HL-60 (cell line): Measurements from ENCODE around the gene NFIB.

Experiments used
- DNase-seq, 2 experiments: peaks; one replicate each; pipeline ENCODE4 v3.0.0-alpha.2; 2010 to 2020; ENCODE audit warnings: low read depth in 1 of 2, low spot score in 1 of 2
- H3K27ac ChIP-seq: fragments of 250-450 bp; sonication (Bioruptor Pico); replicated peaks from 2 replicates; pipeline ENCODE4 v1.5.1; 2020; ENCODE audit warnings: mild to moderate bottlenecking, moderate library complexity
- H3K27me3 ChIP-seq: fragments of 250-450 bp; sonication (Bioruptor Pico); 2 replicates; pipeline ENCODE4 v1.5.1; 2021; ENCODE audit warnings: mild to moderate bottlenecking, moderate library complexity; ENCODE audit not compliant: insufficient read depth, poor library complexity, severe bottlenecking
- H3K4me3 ChIP-seq: replicated peaks from 2 replicates; pipeline ENCODE4 v1.5.1; 2011; ENCODE audit warnings: mild to moderate bottlenecking, control low read depth, low read length; ENCODE audit not compliant: insufficient read depth
- GABPA ChIP-seq: IDR thresholded peaks from 2 replicates; pipeline ENCODE4 v1.6.1; 2012; ENCODE audit warnings: low read depth
- POLR2AphosphoS5 ChIP-seq: IDR thresholded peaks from 2 replicates; pipeline ENCODE4 v1.6.1; 2012; ENCODE audit warnings: low read depth
- SPI1 ChIP-seq: IDR thresholded peaks from 2 replicates; pipeline ENCODE4 v1.6.1; 2012; ENCODE audit warnings: low read depth, mild to moderate bottlenecking, borderline replicate concordance
- TF ChIP-seq, protein P1 (sequence below): IDR thresholded peaks from 2 replicates; pipeline ENCODE4 v1.6.1; 2012; ENCODE audit warnings: low read depth; ENCODE audit not compliant: insufficient replicate concordance
- TF ChIP-seq, protein P2 (sequence below): IDR thresholded peaks from one replicate; pipeline ENCODE4 v1.5.1; 2011; ENCODE audit warnings: low read length, control low read depth, inconsistent platforms; ENCODE audit not compliant: insufficient read depth

The NFIB gene

GRCh38 chr9:14221119-14221518, 92.8 kb downstream of the NFIB start:
- Histone ChIP-seq H3K27ac (no peak overlapping the region), H3K27me3 (no peaks in the 10 kb centered on the region), H3K4me3 (no peak overlapping the region)
- TF ChIP-seq GABPA (no peak), SPI1 (no peak), POLR2AphosphoS5 (no peak)
- TF ChIP-seq, protein P1, sequence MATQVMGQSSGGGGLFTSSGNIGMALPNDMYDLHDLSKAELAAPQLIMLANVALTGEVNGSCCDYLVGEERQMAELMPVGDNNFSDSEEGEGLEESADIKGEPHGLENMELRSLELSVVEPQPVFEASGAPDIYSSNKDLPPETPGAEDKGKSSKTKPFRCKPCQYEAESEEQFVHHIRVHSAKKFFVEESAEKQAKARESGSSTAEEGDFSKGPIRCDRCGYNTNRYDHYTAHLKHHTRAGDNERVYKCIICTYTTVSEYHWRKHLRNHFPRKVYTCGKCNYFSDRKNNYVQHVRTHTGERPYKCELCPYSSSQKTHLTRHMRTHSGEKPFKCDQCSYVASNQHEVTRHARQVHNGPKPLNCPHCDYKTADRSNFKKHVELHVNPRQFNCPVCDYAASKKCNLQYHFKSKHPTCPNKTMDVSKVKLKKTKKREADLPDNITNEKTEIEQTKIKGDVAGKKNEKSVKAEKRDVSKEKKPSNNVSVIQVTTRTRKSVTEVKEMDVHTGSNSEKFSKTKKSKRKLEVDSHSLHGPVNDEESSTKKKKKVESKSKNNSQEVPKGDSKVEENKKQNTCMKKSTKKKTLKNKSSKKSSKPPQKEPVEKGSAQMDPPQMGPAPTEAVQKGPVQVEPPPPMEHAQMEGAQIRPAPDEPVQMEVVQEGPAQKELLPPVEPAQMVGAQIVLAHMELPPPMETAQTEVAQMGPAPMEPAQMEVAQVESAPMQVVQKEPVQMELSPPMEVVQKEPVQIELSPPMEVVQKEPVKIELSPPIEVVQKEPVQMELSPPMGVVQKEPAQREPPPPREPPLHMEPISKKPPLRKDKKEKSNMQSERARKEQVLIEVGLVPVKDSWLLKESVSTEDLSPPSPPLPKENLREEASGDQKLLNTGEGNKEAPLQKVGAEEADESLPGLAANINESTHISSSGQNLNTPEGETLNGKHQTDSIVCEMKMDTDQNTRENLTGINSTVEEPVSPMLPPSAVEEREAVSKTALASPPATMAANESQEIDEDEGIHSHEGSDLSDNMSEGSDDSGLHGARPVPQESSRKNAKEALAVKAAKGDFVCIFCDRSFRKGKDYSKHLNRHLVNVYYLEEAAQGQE: no peak
- TF ChIP-seq, protein P2, sequence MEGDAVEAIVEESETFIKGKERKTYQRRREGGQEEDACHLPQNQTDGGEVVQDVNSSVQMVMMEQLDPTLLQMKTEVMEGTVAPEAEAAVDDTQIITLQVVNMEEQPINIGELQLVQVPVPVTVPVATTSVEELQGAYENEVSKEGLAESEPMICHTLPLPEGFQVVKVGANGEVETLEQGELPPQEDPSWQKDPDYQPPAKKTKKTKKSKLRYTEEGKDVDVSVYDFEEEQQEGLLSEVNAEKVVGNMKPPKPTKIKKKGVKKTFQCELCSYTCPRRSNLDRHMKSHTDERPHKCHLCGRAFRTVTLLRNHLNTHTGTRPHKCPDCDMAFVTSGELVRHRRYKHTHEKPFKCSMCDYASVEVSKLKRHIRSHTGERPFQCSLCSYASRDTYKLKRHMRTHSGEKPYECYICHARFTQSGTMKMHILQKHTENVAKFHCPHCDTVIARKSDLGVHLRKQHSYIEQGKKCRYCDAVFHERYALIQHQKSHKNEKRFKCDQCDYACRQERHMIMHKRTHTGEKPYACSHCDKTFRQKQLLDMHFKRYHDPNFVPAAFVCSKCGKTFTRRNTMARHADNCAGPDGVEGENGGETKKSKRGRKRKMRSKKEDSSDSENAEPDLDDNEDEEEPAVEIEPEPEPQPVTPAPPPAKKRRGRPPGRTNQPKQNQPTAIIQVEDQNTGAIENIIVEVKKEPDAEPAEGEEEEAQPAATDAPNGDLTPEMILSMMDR: no peak
- DNase-seq: no peak

DNA sequence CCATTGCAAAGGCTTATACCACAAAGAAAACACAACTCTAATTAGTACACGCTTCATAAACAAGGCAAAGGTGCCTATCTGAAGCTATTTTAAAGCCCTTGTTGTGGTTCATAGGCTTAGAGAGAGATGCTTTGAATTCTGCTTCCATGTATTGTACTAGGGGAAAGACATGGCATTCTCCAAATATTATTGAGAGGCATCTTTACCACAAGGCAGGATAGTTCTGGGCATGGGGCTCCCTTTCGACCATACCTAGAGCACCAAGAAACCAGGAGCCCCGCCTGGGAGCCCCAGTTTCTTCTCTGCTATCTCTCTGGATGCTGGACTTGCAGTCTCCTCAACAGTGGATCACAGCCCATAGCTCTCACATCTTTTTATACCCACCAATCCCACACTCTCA, 93.7 kb downstream of the NFIB start:
- Histone ChIP-seq H3K4me3 (no peak overlapping the region), H3K27ac (no peak overlapping the region), H3K27me3 (no peaks in the 10 kb centered on the region)
- no peak for TF ChIP-seq SPI1
- TF ChIP-seq POLR2AphosphoS5: no peak
- TF ChIP-seq, protein P1: no peak
- TF ChIP-seq GABPA: no peak
- TF ChIP-seq, protein P2: no peak
- DNase-seq: no peak

DNA sequence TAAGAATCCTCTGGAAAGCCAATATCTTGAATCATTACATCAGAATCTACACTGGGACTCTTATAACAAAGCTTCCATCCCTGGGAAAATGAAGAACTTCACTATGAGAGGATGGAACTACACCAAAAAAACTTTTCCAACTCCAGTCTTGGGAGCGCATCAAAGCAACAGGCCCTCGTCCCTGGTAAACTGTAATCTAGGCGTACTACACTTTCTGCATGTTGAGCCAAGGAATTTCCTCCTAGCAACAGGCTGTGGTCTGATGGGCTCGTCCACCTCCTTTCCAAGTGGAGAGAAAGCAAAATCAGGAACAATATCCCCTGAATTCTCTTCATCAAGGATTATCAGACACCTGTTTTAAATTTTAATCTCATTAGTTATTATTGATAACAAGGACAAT, 94.1 kb downstream of the NFIB start:
- H3K4me3 ChIP-seq: no peak overlapping the region
- H3K27me3 ChIP-seq: no peaks in the 10 kb centered on the region
- DNase-seq: no peak
- H3K27ac ChIP-seq: no peak overlapping the region
- TF ChIP-seq, protein P1: no peak
- TF ChIP-seq POLR2AphosphoS5 (no peak), GABPA (no peak), SPI1 (no peak)
- TF ChIP-seq, protein P2: no peak
